Activated T-cell treated with anti-CD3 and anti-CD28 coated beads, Interleukin-2, amount 50 U/mL, for 4 hours (primary cell): ENCODE data around the gene C16orf78. TPM values are rescaled to one million over a fixed set of nuclear protein-coding genes. Genes with fewer than 3 reads are reported as not detected.

Experiments used
- ATAC-seq, 2 donors: fragments of 200-7000 bp; cut with Tn5 transposase; one replicate each; pipeline ENCODE4 v1.10.0; 2021
- DNase-seq: peaks from one replicate; pipeline ENCODE4 v3.0.0-alpha.2; 2020
- H3K27me3 Mint-ChIP-seq: one replicate; pipeline ENCODE4 v1.8.0; 2021; ENCODE audit warnings: low read depth, mixed read lengths
- H3K36me3 Mint-ChIP-seq: one replicate; pipeline ENCODE4 v1.8.0; 2022; ENCODE audit warnings: mixed read lengths; ENCODE audit not compliant: insufficient read depth
- H3K4me1 Mint-ChIP-seq: one replicate; pipeline ENCODE4 v1.8.0; 2021; ENCODE audit warnings: low read depth, mixed read lengths
- H3K4me3 Mint-ChIP-seq: one replicate; pipeline ENCODE4 v1.8.0; 2021; ENCODE audit warnings: mild to moderate bottlenecking, moderate library complexity, mixed read lengths
- H3K9me3 Mint-ChIP-seq: one replicate; pipeline ENCODE4 v1.8.0; 2021; ENCODE audit warnings: mixed read lengths
- total RNA-seq, 3 donors: library from RNA; stranded (reverse); gene quantifications; one replicate each; pipeline ENCODE4 v1.2.1, GENCODE V29; 2021

The C16orf78 gene
- total RNA-seq, 3 donors from 2014 or later = not detected

- ATAC-seq (no peak), DNase-seq (no peak)
- H3K4me1 Mint-ChIP-seq = no peaks in the 10 kb centered on the region
- no peak overlapping the region for H3K4me3 Mint-ChIP-seq
- no peaks in the 10 kb centered on the region for H3K36me3 Mint-ChIP-seq
- no peaks in the 10 kb centered on the region for H3K9me3 Mint-ChIP-seq
- peaks cover 3% of the 10 kb centered on the region for H3K27me3 Mint-ChIP-seq
Measured at GRCh38 chr16:49419862-49420261, 46.3 kb downstream of the C16orf78 start.

GRCh38 chr16:49422896-49423295 is 49.3 kb downstream of the C16orf78 start:
- H3K27me3 Mint-ChIP-seq = peaks cover 3% of the 10 kb centered on the region
- ATAC-seq (no peak), DNase-seq (no peak)
- no peaks in the 10 kb centered on the region for H3K36me3 Mint-ChIP-seq
- no peaks in the 10 kb centered on the region for H3K9me3 Mint-ChIP-seq
- H3K4me3 Mint-ChIP-seq = no peak overlapping the region
- H3K4me1 Mint-ChIP-seq = no peaks in the 10 kb centered on the region

- Mint-ChIP-seq H3K27me3 (peaks cover 3% of the 10 kb centered on the region), H3K9me3 (peaks cover 6% of the 10 kb centered on the region), H3K4me1 (no peaks in the 10 kb centered on the region), H3K36me3 (no peaks in the 10 kb centered on the region), H3K4me3 (no peak overlapping the region)
- no peak for DNase-seq
- no peak for ATAC-seq
Measured at GRCh38 chr16:49424961-49425360, 51.4 kb downstream of the C16orf78 start.

- Mint-ChIP-seq H3K36me3 (no peaks in the 10 kb centered on the region), H3K4me1 (no peaks in the 10 kb centered on the region), H3K4me3 (no peak overlapping the region), H3K27me3 (peaks cover 3% of the 10 kb centered on the region), H3K9me3 (peaks cover 6% of the 10 kb centered on the region)
- DNase-seq = no peak
- no peak for ATAC-seq
Measured at GRCh38 chr16:49427771-49428170, 54.2 kb downstream of the C16orf78 start.

- ATAC-seq = no peak
- DNase-seq = no peak
- peaks cover 6% of the 10 kb centered on the region for H3K9me3 Mint-ChIP-seq
- H3K27me3 Mint-ChIP-seq = peaks cover under 1% of the 10 kb centered on the region
- no peak overlapping the region for H3K4me3 Mint-ChIP-seq
- H3K36me3 Mint-ChIP-seq = no peaks in the 10 kb centered on the region
- H3K4me1 Mint-ChIP-seq = no peaks in the 10 kb centered on the region
Measured at GRCh38 chr16:49428808-49429207, 55.2 kb downstream of the C16orf78 start.

GRCh38 chr16:49431040-49431439 is 57.4 kb downstream of the C16orf78 start:
- ATAC-seq = no peak
- no peaks in the 10 kb centered on the region for H3K36me3 Mint-ChIP-seq
- peaks cover 5% of the 10 kb centered on the region for H3K27me3 Mint-ChIP-seq
- no peak overlapping the region for H3K4me3 Mint-ChIP-seq
- no peak for DNase-seq
- no peaks in the 10 kb centered on the region for H3K4me1 Mint-ChIP-seq
- peaks cover 6% of the 10 kb centered on the region for H3K9me3 Mint-ChIP-seq

- Mint-ChIP-seq H3K36me3 (no peaks in the 10 kb centered on the region), H3K9me3 (peaks cover 6% of the 10 kb centered on the region), H3K4me1 (no peaks in the 10 kb centered on the region), H3K4me3 (no peak overlapping the region), H3K27me3 (peaks cover 5% of the 10 kb centered on the region)
- ATAC-seq (no peak), DNase-seq (no peak)
Measured at GRCh38 chr16:49431591-49432290, 58.1 kb downstream of the C16orf78 start.

GRCh38 chr16:49434733-49435132 is 61.1 kb downstream of the C16orf78 start:
- no peaks in the 10 kb centered on the region for H3K9me3 Mint-ChIP-seq
- no peaks in the 10 kb centered on the region for H3K4me1 Mint-ChIP-seq
- no peak overlapping the region for H3K4me3 Mint-ChIP-seq
- no peaks in the 10 kb centered on the region for H3K36me3 Mint-ChIP-seq
- ATAC-seq (no peak), DNase-seq (no peak)
- peaks cover 5% of the 10 kb centered on the region for H3K27me3 Mint-ChIP-seq

- H3K4me3 Mint-ChIP-seq = no peak overlapping the region
- H3K4me1 Mint-ChIP-seq = peaks cover 7% of the 10 kb centered on the region
- no peak for DNase-seq
- no peaks in the 10 kb centered on the region for H3K36me3 Mint-ChIP-seq
- no peak for ATAC-seq
- H3K9me3 Mint-ChIP-seq = no peaks in the 10 kb centered on the region
- H3K27me3 Mint-ChIP-seq = peaks cover 5% of the 10 kb centered on the region
Measured at GRCh38 chr16:49436181-49436580, 62.6 kb downstream of the C16orf78 start.

- peaks cover 5% of the 10 kb centered on the region for H3K27me3 Mint-ChIP-seq
- H3K4me1 Mint-ChIP-seq = peaks cover 18% of the 10 kb centered on the region
- H3K9me3 Mint-ChIP-seq = no peaks in the 10 kb centered on the region
- DNase-seq = no peak
- H3K36me3 Mint-ChIP-seq = no peaks in the 10 kb centered on the region
- ATAC-seq = no peak
- no peak overlapping the region for H3K4me3 Mint-ChIP-seq
Measured at GRCh38 chr16:49437344-49437743, 63.7 kb downstream of the C16orf78 start.

- H3K36me3 Mint-ChIP-seq = no peaks in the 10 kb centered on the region
- H3K4me3 Mint-ChIP-seq = no peak overlapping the region
- H3K27me3 Mint-ChIP-seq = peaks cover 5% of the 10 kb centered on the region
- H3K4me1 Mint-ChIP-seq = peaks cover 22% of the 10 kb centered on the region
- ATAC-seq (no peak), DNase-seq (no peak)
- no peaks in the 10 kb centered on the region for H3K9me3 Mint-ChIP-seq
Measured at GRCh38 chr16:49439050-49439449, 65.4 kb downstream of the C16orf78 start.

GRCh38 chr16:49439676-49440075 is 66.1 kb downstream of the C16orf78 start:
- Mint-ChIP-seq H3K4me1 (peaks cover 22% of the 10 kb centered on the region), H3K9me3 (no peaks in the 10 kb centered on the region), H3K4me3 (no peak overlapping the region), H3K27me3 (peaks cover 5% of the 10 kb centered on the region), H3K36me3 (no peaks in the 10 kb centered on the region)
- DNase-seq = no peak
- ATAC-seq = no peak

- Mint-ChIP-seq H3K9me3 (no peaks in the 10 kb centered on the region), H3K27me3 (no peaks in the 10 kb centered on the region), H3K4me1 (peaks cover 22% of the 10 kb centered on the region), H3K4me3 (no peak overlapping the region), H3K36me3 (no peaks in the 10 kb centered on the region)
- DNase-seq (no peak), ATAC-seq (no peak)
Measured at GRCh38 chr16:49440156-49441065, 66.8 kb downstream of the C16orf78 start.

- H3K4me3 Mint-ChIP-seq = peak overlapping the region; percentile 67
- ATAC-seq = peak; percentile 80 to 91
- H3K27me3 Mint-ChIP-seq = no peaks in the 10 kb centered on the region
- no peaks in the 10 kb centered on the region for H3K9me3 Mint-ChIP-seq
- peak; percentile 49 for DNase-seq
- H3K36me3 Mint-ChIP-seq = no peaks in the 10 kb centered on the region
- peaks cover 22% of the 10 kb centered on the region for H3K4me1 Mint-ChIP-seq
Measured at GRCh38 chr16:49441366-49441780, 67.8 kb downstream of the C16orf78 start.

GRCh38 chr16:49442805-49443204 is 69.2 kb downstream of the C16orf78 start:
- no peaks in the 10 kb centered on the region for H3K27me3 Mint-ChIP-seq

More at GRCh38 chr16:49442805-49443204, 69.2 kb downstream of the C16orf78 start:
- ATAC-seq (no peak), DNase-seq (no peak)
- Mint-ChIP-seq H3K36me3 (no peaks in the 10 kb centered on the region), H3K9me3 (no peaks in the 10 kb centered on the region), H3K4me1 (peaks cover 22% of the 10 kb centered on the region), H3K4me3 (no peak overlapping the region)
